HG03442 (cell line): Measurements from ENCODE around the gene SLC10A3.

Experiments
- ATAC-seq: cut with Tn5 transposase; IDR thresholded peaks from one replicate; pipeline ENCODE4 v1.9.1; 2021; ENCODE audit warnings: mild to moderate bottlenecking, moderate library complexity; ENCODE audit not compliant: unreplicated experiment

SLC10A3 gene

GRCh38 chrX:154484255-154485149 is 5.9 kb downstream of the SLC10A3 start:
- ATAC-seq: no peak

- ATAC-seq: no peak
Observed at GRCh38 chrX:154483325-154483724, 7.1 kb downstream of the SLC10A3 start.

- no peak for ATAC-seq
Observed at GRCh38 chrX:154482786-154483185, 7.6 kb downstream of the SLC10A3 start.

GRCh38 chrX:154481911-154482601 is 8.4 kb downstream of the SLC10A3 start:
- ATAC-seq: no peak

GRCh38 chrX:154481195-154481594 is 9.2 kb downstream of the SLC10A3 start:
- no peak for ATAC-seq

- peak; percentile 81 for ATAC-seq
Observed at GRCh38 chrX:154478728-154479622, 11.5 kb downstream of the SLC10A3 start, which contains the start of gene LAGE3. TSS of gene LAGE3 (minus strand) at chrX:154479281. CDS start at chrX:154478915, 366 bp downstream.

GRCh38 chrX:154477891-154478477 is 12.4 kb downstream of the SLC10A3 start:
- no peak for ATAC-seq

- ATAC-seq: no peak
Observed at GRCh38 chrX:154476821-154477220, 13.6 kb downstream of the SLC10A3 start.

- ATAC-seq: no peak
Observed at GRCh38 chrX:154473683-154474082, 16.7 kb downstream of the SLC10A3 start.

GRCh38 chrX:154472685-154473632 is 17.5 kb downstream of the SLC10A3 start:
- no peak for ATAC-seq

- no peak for ATAC-seq
Observed at GRCh38 chrX:154471839-154472684, 18.4 kb downstream of the SLC10A3 start.

GRCh38 chrX:154470914-154471568 is 19.4 kb downstream of the SLC10A3 start:
- ATAC-seq: no peak

- ATAC-seq: no peak
Observed at GRCh38 chrX:154470434-154470833, 20.0 kb downstream of the SLC10A3 start.

- no peak for ATAC-seq
Observed at GRCh38 chrX:154469880-154470279, 20.5 kb downstream of the SLC10A3 start.

GRCh38 chrX:154469114-154469513 is 21.3 kb downstream of the SLC10A3 start:
- no peak for ATAC-seq

- no peak for ATAC-seq
Observed at GRCh38 chrX:154468217-154468616, 22.2 kb downstream of the SLC10A3 start.

- no peak for ATAC-seq
Observed at GRCh38 chrX:154467556-154467955, 22.9 kb downstream of the SLC10A3 start.

- ATAC-seq: no peak
Observed at GRCh38 chrX:154466907-154467306, 23.5 kb downstream of the SLC10A3 start.
